ENCODE measurements around the gene LRRC8D. TPM values are rescaled to one million over a fixed set of nuclear protein-coding genes. Genes with fewer than 3 reads are reported as not detected.

Gene LRRC8D
- total RNA-seq, 1 donor from 2014 or later, result 10.0 TPM

GRCh38 chr1:89894210-89895201 is 73.7 kb downstream of the LRRC8D start:
- peak in 1 of 2 donors; percentile 86 for DNase-seq (ENCODE audit: low read depth in 2 of 2)

GRCh38 chr1:89896105-89896942 is 75.5 kb downstream of the LRRC8D start:
- DNase-seq (ENCODE audit: low read depth in 2 of 2), result no peak

- DNase-seq (ENCODE audit: low read depth in 2 of 2), result no peak
Measured at GRCh38 chr1:89897347-89898133, 76.7 kb downstream of the LRRC8D start.

- peak in 1 of 2 donors; percentile 50 for DNase-seq (ENCODE audit: low read depth in 2 of 2)
Measured at GRCh38 chr1:89898150-89898549, 77.3 kb downstream of the LRRC8D start.

- DNase-seq (ENCODE audit: low read depth in 2 of 2), result peak in 1 of 2 donors; percentile 30
Measured at GRCh38 chr1:89898695-89899470, 78.1 kb downstream of the LRRC8D start.

GRCh38 chr1:89900323-89900722 is 79.5 kb downstream of the LRRC8D start:
- no peak for DNase-seq (ENCODE audit: low read depth in 2 of 2)

GRCh38 chr1:89900791-89901708 is 80.2 kb downstream of the LRRC8D start:
- no peak for DNase-seq (ENCODE audit: low read depth in 2 of 2)

GRCh38 chr1:89901957-89902669 is 81.3 kb downstream of the LRRC8D start:
- DNase-seq (ENCODE audit: low read depth in 2 of 2), result no peak

GRCh38 chr1:89903550-89903949 is 82.7 kb downstream of the LRRC8D start:
- DNase-seq (ENCODE audit: low read depth in 2 of 2), result no peak

- DNase-seq (ENCODE audit: low read depth in 2 of 2), result peak in 1 of 2 donors; percentile 66
Measured at GRCh38 chr1:89904219-89904980, 83.6 kb downstream of the LRRC8D start.

- DNase-seq (ENCODE audit: low read depth in 2 of 2), result no peak
Measured at GRCh38 chr1:89905395-89906058, 84.7 kb downstream of the LRRC8D start.

GRCh38 chr1:89906088-89906487 is 85.3 kb downstream of the LRRC8D start:
- DNase-seq (ENCODE audit: low read depth in 2 of 2), result no peak

GRCh38 chr1:89907727-89908212 is 86.9 kb downstream of the LRRC8D start:
- peak in 1 of 2 donors; percentile 73 for DNase-seq (ENCODE audit: low read depth in 2 of 2)

- no peak for DNase-seq (ENCODE audit: low read depth in 2 of 2)
Measured at GRCh38 chr1:89908273-89908671, 87.4 kb downstream of the LRRC8D start.

GRCh38 chr1:89908672-89909436 is 88.0 kb downstream of the LRRC8D start:
- peak in 1 of 2 donors; percentile 76 for DNase-seq (ENCODE audit: low read depth in 2 of 2)

- DNase-seq (ENCODE audit: low read depth in 2 of 2), result no peak
Measured at GRCh38 chr1:89910268-89910667, 89.4 kb downstream of the LRRC8D start.

All from dermis microvascular lymphatic vessel endothelial cell (primary cell).